HL-60 (cell line): ENCODE measurements around the gene UNC45A.

ENCODE experiments used
- DNase-seq, 2 experiments: peaks; one replicate each; pipeline ENCODE4 v3.0.0-alpha.2; 2010 to 2020; ENCODE audit warnings: low read depth in 1 of 2, low spot score in 1 of 2
- H3K27ac ChIP-seq: fragments of 250-450 bp; sonication (Bioruptor Pico); replicated peaks from 2 replicates; pipeline ENCODE4 v1.5.1; 2020; ENCODE audit warnings: mild to moderate bottlenecking, moderate library complexity
- H3K27me3 ChIP-seq: fragments of 250-450 bp; sonication (Bioruptor Pico); 2 replicates; pipeline ENCODE4 v1.5.1; 2021; ENCODE audit warnings: mild to moderate bottlenecking, moderate library complexity; ENCODE audit not compliant: insufficient read depth, poor library complexity, severe bottlenecking
- H3K4me3 ChIP-seq: replicated peaks from 2 replicates; pipeline ENCODE4 v1.5.1; 2011; ENCODE audit warnings: mild to moderate bottlenecking, control low read depth, low read length; ENCODE audit not compliant: insufficient read depth
- GABPA ChIP-seq: IDR thresholded peaks from 2 replicates; pipeline ENCODE4 v1.6.1; 2012; ENCODE audit warnings: low read depth
- POLR2AphosphoS5 ChIP-seq: IDR thresholded peaks from 2 replicates; pipeline ENCODE4 v1.6.1; 2012; ENCODE audit warnings: low read depth
- SPI1 ChIP-seq: IDR thresholded peaks from 2 replicates; pipeline ENCODE4 v1.6.1; 2012; ENCODE audit warnings: low read depth, mild to moderate bottlenecking, borderline replicate concordance
- TF ChIP-seq, protein P1 (sequence below): IDR thresholded peaks from one replicate; pipeline ENCODE4 v1.5.1; 2011; ENCODE audit warnings: low read length, control low read depth, inconsistent platforms; ENCODE audit not compliant: insufficient read depth
- TF ChIP-seq, protein P2 (sequence below): IDR thresholded peaks from 2 replicates; pipeline ENCODE4 v1.6.1; 2012; ENCODE audit warnings: low read depth; ENCODE audit not compliant: insufficient replicate concordance

UNC45A gene

DNA sequence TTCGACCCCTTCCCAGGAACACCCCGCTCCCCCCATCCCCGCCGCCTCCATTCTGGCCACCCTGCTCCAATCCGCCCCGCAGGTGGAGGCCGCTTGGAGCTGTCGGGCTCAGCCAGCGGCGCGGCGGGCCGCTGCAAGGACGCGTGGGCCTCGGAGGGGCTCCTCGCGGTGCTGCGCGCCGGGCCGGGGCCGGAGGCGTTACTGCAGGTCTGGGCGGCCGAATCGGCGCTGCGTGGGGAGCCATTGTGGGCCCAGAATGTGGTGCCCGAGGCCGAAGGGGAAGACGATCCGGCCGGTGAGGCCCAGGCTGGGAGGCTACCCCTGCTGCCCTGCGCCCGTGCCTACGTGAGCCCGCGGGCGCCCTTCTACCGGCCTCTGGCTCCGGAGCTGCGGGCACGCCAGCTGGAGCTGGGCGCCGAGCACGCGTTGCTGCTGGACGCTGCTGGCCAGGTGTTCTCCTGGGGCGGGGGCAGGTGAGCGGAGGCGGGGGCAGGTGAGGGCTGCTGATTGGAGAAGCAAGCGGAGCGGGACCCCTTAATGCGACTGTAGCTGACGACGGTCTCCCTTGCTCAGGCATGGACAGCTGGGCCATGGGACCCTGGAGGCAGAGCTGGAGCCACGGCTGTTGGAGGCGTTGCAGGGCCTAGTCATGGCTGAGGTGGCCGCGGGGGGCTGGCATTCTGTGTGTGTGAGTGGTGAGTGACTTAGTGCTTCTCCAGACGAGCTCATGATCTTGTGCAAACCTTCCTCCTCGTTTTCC is 22.1 kb downstream of the UNC45A start:
- no peak for DNase-seq
- Histone ChIP-seq H3K27ac (no peak overlapping the region), H3K4me3 (peak overlapping the region; percentile 62), H3K27me3 (no peaks in the 10 kb centered on the region)
- TF ChIP-seq POLR2AphosphoS5, result no peak
- TF ChIP-seq, protein P1, sequence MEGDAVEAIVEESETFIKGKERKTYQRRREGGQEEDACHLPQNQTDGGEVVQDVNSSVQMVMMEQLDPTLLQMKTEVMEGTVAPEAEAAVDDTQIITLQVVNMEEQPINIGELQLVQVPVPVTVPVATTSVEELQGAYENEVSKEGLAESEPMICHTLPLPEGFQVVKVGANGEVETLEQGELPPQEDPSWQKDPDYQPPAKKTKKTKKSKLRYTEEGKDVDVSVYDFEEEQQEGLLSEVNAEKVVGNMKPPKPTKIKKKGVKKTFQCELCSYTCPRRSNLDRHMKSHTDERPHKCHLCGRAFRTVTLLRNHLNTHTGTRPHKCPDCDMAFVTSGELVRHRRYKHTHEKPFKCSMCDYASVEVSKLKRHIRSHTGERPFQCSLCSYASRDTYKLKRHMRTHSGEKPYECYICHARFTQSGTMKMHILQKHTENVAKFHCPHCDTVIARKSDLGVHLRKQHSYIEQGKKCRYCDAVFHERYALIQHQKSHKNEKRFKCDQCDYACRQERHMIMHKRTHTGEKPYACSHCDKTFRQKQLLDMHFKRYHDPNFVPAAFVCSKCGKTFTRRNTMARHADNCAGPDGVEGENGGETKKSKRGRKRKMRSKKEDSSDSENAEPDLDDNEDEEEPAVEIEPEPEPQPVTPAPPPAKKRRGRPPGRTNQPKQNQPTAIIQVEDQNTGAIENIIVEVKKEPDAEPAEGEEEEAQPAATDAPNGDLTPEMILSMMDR, result no peak
- TF ChIP-seq SPI1, result no peak
- no peak for TF ChIP-seq GABPA
- TF ChIP-seq, protein P2, sequence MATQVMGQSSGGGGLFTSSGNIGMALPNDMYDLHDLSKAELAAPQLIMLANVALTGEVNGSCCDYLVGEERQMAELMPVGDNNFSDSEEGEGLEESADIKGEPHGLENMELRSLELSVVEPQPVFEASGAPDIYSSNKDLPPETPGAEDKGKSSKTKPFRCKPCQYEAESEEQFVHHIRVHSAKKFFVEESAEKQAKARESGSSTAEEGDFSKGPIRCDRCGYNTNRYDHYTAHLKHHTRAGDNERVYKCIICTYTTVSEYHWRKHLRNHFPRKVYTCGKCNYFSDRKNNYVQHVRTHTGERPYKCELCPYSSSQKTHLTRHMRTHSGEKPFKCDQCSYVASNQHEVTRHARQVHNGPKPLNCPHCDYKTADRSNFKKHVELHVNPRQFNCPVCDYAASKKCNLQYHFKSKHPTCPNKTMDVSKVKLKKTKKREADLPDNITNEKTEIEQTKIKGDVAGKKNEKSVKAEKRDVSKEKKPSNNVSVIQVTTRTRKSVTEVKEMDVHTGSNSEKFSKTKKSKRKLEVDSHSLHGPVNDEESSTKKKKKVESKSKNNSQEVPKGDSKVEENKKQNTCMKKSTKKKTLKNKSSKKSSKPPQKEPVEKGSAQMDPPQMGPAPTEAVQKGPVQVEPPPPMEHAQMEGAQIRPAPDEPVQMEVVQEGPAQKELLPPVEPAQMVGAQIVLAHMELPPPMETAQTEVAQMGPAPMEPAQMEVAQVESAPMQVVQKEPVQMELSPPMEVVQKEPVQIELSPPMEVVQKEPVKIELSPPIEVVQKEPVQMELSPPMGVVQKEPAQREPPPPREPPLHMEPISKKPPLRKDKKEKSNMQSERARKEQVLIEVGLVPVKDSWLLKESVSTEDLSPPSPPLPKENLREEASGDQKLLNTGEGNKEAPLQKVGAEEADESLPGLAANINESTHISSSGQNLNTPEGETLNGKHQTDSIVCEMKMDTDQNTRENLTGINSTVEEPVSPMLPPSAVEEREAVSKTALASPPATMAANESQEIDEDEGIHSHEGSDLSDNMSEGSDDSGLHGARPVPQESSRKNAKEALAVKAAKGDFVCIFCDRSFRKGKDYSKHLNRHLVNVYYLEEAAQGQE, result no peak

DNA sequence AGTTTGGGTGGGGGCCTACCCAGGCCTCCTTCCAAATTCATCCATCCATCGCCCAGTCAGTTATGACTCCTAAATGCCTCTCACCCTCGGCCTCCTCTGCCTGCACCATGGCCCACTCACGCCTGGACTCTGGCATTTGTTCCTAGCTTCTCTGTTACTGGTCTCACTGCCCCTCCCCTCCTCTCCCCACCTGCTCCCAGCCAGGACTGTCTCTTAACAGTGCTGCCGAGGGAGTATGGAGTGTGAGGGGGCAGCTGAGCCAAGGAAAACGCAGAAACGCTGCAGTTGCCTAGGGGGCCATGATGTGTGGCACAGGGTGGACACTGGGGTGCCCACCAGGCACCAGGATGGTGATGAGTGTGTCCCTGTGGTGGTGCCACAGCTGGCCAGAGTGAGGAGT is 22.7 kb downstream of the UNC45A start:
- no peak overlapping the region for H3K27ac ChIP-seq
- TF ChIP-seq, protein P1, result no peak
- TF ChIP-seq, protein P2, result no peak
- TF ChIP-seq SPI1 (no peak), GABPA (no peak), POLR2AphosphoS5 (no peak; the same call in 1 of the 2 replicates)
- H3K4me3 ChIP-seq, result no peak overlapping the region
- no peak for DNase-seq
- H3K27me3 ChIP-seq, result no peaks in the 10 kb centered on the region

DNA sequence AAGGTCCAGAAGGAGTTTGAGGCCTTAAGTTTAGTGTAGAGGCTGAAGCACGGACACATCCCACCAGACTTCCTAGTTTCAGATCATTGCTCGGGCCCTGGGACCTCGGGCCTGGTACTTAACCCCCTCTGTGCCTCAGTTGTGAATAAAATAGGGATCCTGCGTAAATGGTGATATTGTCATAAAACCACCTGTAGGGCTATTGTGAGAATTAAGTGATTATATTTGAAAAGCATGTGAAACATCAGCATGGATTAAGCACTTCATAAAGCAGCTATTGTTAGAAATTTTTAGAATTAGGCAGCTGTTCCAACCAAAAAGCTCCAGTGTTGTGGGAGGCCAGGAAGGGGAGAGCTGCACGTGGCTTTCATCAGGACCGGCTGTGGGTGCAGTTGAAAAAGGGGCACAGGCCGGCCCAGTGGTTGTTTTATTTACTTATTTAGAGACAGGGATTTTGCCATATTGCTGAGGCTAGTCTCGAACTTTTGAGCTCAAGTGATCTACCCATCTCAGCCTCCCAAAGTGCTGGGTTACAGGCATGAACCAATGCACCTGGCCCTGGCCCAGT is 24.0 kb downstream of the UNC45A start:
- no peak overlapping the region for H3K4me3 ChIP-seq
- DNase-seq, result no peak
- TF ChIP-seq, protein P2, result no peak
- no peak for TF ChIP-seq GABPA
- TF ChIP-seq SPI1, result no peak
- TF ChIP-seq, protein P1, result no peak
- TF ChIP-seq POLR2AphosphoS5, result no peak
- no peak overlapping the region for H3K27ac ChIP-seq
- H3K27me3 ChIP-seq, result no peaks in the 10 kb centered on the region
